Gastroesophageal sphincter (tissue), 4 donors: Measurements from ENCODE around the gene GIPC3. TPM values are rescaled to one million over a fixed set of nuclear protein-coding genes. Genes with fewer than 3 reads are reported as not detected.
"Not testable (repeated sequence)": the region's sequence is repeated elsewhere in the genome, so short reads cannot be mapped to it uniquely, and the experiment has no call there.

ENCODE experiments used
- ATAC-seq: fragments of 150-250 bp; one replicate; pipeline ENCODE4 v1.9.1; 2016; ENCODE audit warnings: mild to moderate bottlenecking, moderate library complexity
- H3K27ac ChIP-seq, 4 donors: fragments of 200-600 bp; sonication (generic) in 3 of 4; 1 replicate in 3 of 4; 2 replicates in 1 of 4; pipeline ENCODE4 v1.5.1; 2016 to 2019
- H3K27me3 ChIP-seq: fragments of 200-600 bp; sonication (generic); one replicate; pipeline ENCODE4 v1.5.1; 2019
- H3K36me3 ChIP-seq, 2 donors: fragments of 200-600 bp; sonication (generic); one replicate each; pipeline ENCODE4 v1.5.1; 2019; ENCODE audit warnings: control low read depth in 1 of 2
- H3K4me1 ChIP-seq, 3 donors: fragments of 200-600 bp; sonication (generic); 1 replicate in 2 of 3; 2 replicates in 1 of 3; pipeline ENCODE4 v1.5.1; 2016 to 2019; ENCODE audit warnings: control low read depth in 2 of 3
- H3K4me3 ChIP-seq, 2 donors: fragments of 200-600 bp; sonication (generic); one replicate each; pipeline ENCODE4 v1.5.1; 2019; ENCODE audit warnings: mild to moderate bottlenecking in 1 of 2, moderate library complexity in 1 of 2
- H3K9me3 ChIP-seq, 3 donors: fragments of 200-600 bp; sonication (generic); one replicate each; pipeline ENCODE4 v1.5.1; 2017 to 2019; ENCODE audit warnings: control low read depth in 2 of 3
- CTCF ChIP-seq, 4 experiments: fragments of 200-600 bp in 2 of 4; fragments of 450-650 bp in 2 of 4; sonication (generic) in 1 of 4; IDR thresholded peaks; one replicate each; pipeline ENCODE4 v1.5.1; 2017 to 2019; ENCODE audit warnings: antibody characterized with exemption in 4 of 4, mild to moderate bottlenecking in 2 of 4, moderate library complexity in 2 of 4
- EP300 ChIP-seq: sonication (generic); formaldehyde crosslinking; IDR thresholded peaks from one replicate; pipeline ENCODE4 v1.6.1; 2017; ENCODE audit warnings: antibody characterized with exemption, mild to moderate bottlenecking
- POLR2A ChIP-seq, 2 donors: fragments of 450-650 bp; IDR thresholded peaks; one replicate each; pipeline ENCODE4 v1.6.1; 2017; ENCODE audit warnings: antibody characterized with exemption in 2 of 2, mild to moderate bottlenecking in 2 of 2, moderate library complexity in 1 of 2
- POLR2AphosphoS5 ChIP-seq: sonication (generic); formaldehyde crosslinking; IDR thresholded peaks from one replicate; pipeline ENCODE4 v1.6.1; 2017; ENCODE audit warnings: antibody characterized with exemption
- WGBS, 2 donors: methylation state at CpG; one replicate each; pipeline ENCODE4 v1.1.5; 2018; ENCODE audit warnings: low coverage in 1 of 2; 5-methylcytosine and 5-hydroxymethylcytosine counted together
- total RNA-seq, 4 donors: library from RNA; depleted of rRNA; stranded (reverse); fragments of >200 nt; gene quantifications; one replicate each; pipeline ENCODE4 v1.1.0, GENCODE V29; 2016

The GIPC3 gene
- total RNA-seq, 4 donors from 2014 or later: 0.94 to 16.8 (median 2.1) TPM

DNA sequence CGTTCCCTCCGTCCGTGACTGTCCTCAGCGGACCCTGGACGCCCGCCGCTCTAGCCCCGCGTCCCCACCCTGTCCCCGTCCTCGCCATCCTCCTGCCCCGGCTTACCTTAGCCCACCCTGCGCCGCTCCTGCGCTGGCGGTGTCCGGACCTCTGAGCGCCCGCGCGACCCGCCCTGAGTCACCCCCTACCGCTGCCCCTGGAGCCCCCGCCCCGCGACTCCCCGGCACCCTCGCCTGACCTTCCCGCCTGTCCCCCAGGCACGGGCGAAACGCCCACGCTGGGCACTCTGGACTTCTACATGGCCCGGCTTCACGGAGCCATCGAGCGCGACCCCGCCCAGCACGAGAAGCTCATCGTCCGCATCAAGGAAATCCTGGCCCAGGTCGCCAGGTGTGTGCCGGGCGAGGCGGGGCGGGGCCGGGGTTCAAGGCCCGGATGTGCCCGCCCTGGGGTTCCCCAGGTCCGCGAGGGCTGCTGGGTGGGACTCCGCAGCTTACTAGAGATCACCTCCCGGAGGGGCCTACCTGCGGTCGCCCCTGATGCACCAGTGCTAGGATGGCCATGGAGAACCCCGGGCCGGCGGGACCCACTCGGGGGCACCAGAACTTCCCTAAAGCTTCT, 7.4 kb upstream of the GIPC3 start:
- H3K27me3 ChIP-seq: no peaks in the 10 kb centered on the region
- peak overlapping the region in 3 of 4 donors; percentile 80 to 83 (median 83) for H3K27ac ChIP-seq
- H3K36me3 ChIP-seq: peaks cover 0 to 12% of the 10 kb centered on the region in 2 donors
- TF ChIP-seq EP300 (no peak), POLR2AphosphoS5 (no peak), CTCF (IDR thresholded peaks at IDR 0.05) (no peak), POLR2A (IDR thresholded peaks at IDR 0.05) (no peak)
- no peaks in the 10 kb centered on the region for H3K9me3 ChIP-seq
- no CpG with 5 or more reads among the region's 60 CpGs for WGBS, 2 donors
- H3K4me3 ChIP-seq: no peak overlapping the region
- no peak for ATAC-seq
- peaks cover 0 to 62% (median 16%) of the 10 kb centered on the region in 3 donors for H3K4me1 ChIP-seq

DNA sequence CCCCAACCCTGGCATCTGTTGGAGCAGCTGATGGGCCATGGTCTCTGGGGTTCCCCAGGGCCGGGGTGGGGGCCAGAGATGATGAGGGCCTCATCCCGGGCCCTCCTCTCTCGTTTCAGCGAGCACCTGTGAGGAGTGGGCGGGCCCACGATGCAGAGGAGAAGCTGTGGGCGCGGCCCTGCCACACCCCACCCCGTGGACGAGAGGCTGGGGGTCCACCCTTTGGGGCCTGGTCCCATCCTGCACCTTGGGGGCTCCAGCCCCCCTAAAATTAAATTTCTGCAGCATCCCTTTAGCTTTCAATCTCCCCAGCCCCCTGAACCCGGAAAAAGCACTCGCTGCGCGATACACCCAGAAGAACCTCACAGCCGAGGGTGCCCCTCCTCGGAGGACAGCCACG, 6.9 kb upstream of the GIPC3 start:
- Histone ChIP-seq H3K36me3 (peaks cover 0 to 12% of the 10 kb centered on the region in 2 donors), H3K4me3 (no peak overlapping the region), H3K4me1 (peaks cover 0 to 58% (median 14%) of the 10 kb centered on the region in 3 donors), H3K9me3 (no peaks in the 10 kb centered on the region), H3K27me3 (no peaks in the 10 kb centered on the region), H3K27ac (peak overlapping the region in 3 of 4 donors; percentile 80 to 83 (median 83))
- no peak for ATAC-seq
- no peak for TF ChIP-seq POLR2AphosphoS5
- WGBS, 2 donors: no CpG with 5 or more reads among the region's 17 CpGs

- peak; percentile 60 for ATAC-seq
- 18 to 36% methylated on average over 7 to 11 of the region's 11 CpGs for WGBS, 2 donors
- TF ChIP-seq POLR2AphosphoS5: peak; percentile 66
- TF ChIP-seq CTCF (IDR thresholded peaks at IDR 0.05): no peak
Measured at GRCh38 chr19:3580156-3580934, 4.9 kb upstream of the GIPC3 start.

DNA sequence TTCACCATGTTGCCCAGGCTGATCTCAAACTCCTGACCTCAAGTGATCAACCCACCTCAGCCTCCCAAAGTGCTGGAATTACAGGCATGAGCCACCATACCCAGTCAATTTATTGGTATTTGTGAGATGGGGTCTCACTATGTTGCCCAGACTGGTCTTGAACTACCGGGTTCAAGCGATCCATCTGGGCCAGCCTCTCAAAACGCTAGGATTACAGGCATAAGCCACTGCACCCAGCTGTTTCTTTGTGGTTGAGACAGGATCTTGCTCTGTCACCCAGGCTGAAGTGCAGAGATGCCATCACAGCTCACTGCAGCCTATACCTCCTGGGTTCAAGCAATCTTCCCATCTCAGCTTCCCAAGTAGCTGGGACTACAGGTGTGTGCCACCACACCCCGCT, 3.5 kb upstream of the GIPC3 start:
- H3K36me3 ChIP-seq, ATAC-seq, H3K9me3 ChIP-seq, H3K4me3 ChIP-seq: not testable (repeated sequence)
- peaks cover 20% of the 10 kb centered on the region for H3K27me3 ChIP-seq
- peaks cover 0 to 44% (median 10%) of the 10 kb centered on the region in 3 donors for H3K4me1 ChIP-seq
- 80 to 100% methylated on average over 1 of the region's 4 CpGs for WGBS, 2 donors
- peak overlapping the region in 2 of 4 donors; percentile 80 to 83 for H3K27ac ChIP-seq

More at GRCh38 chr19:3580156-3580934, 4.9 kb upstream of the GIPC3 start:
- Histone ChIP-seq H3K4me1 (peaks cover 0 to 44% (median 9%) of the 10 kb centered on the region in 3 donors), H3K27ac (peak overlapping the region in 3 of 4 donors; percentile 70 to 83 (median 80)), H3K27me3 (peaks cover 9% of the 10 kb centered on the region), H3K9me3 (no peaks in the 10 kb centered on the region), H3K4me3 (no peak overlapping the region), H3K36me3 (peaks cover 0 to 8% of the 10 kb centered on the region in 2 donors)

DNA sequence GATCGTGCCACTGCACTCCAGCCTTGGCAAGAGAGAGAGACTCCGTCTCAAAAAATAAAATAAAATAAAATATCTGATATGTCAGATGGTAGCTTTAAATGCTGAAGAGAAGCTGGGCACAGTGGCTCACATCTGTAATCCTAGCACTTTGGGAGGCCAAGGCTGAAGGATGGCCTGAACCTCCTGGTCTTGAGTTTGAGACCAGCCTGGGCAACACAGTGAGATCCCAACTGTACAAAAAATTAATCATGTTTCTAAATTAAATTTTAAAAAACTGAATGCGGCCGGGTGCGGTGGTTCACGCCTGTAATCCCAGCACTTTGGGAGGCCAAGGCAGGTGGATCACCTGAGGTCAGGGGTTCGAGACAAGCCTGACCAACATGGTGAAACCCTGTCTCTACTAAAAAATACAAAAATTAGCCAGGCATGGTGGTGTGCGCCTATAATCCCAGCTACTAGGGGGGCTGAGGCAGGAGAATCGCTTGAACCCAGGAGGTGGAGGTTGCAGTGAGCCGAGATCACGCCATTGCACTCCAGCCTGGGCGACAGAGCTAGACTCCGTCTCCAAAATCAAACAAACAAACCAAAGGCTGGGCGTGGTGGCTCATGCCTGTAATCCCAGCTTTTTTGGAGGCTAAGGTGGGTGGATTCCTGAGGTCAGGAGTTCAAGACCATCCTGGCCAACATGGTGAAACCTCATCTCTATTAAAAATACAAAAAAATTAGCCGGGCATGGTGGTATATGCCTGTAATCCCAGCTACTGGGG, 1.1 kb upstream of the GIPC3 start:
- not testable (repeated sequence) for H3K4me3 ChIP-seq, H3K9me3 ChIP-seq, H3K36me3 ChIP-seq, H3K27ac ChIP-seq, ATAC-seq
- peaks cover 0 to 41% (median 10%) of the 10 kb centered on the region in 3 donors for H3K4me1 ChIP-seq
- 84 to 87% methylated on average over 9 to 15 of the region's 15 CpGs for WGBS, 2 donors
- peaks cover 20% of the 10 kb centered on the region for H3K27me3 ChIP-seq

- TF ChIP-seq EP300: no peak
- TF ChIP-seq CTCF (IDR thresholded peaks at IDR 0.05): peak in 3 of 4 experiments; percentile 42 to 76 (median 65)
- H3K27me3 ChIP-seq: peaks cover 20% of the 10 kb centered on the region
- H3K27ac ChIP-seq: peak overlapping the region in 3 of 4 donors; percentile 66 to 76 (median 74)
- WGBS, 2 donors: 6% methylated on average over 3 of the region's 16 CpGs; no CpG with 5 or more reads in 1 of the 2 donors
- H3K9me3 ChIP-seq: no peaks in the 10 kb centered on the region
- ATAC-seq: no peak
- H3K36me3 ChIP-seq: peaks cover 0 to 4% of the 10 kb centered on the region in 2 donors
- H3K4me3 ChIP-seq: peak overlapping the region; percentile 5 to 50
- H3K4me1 ChIP-seq: peaks cover 0 to 25% (median 10%) of the 10 kb centered on the region in 3 donors
Measured at GRCh38 chr19:3586127-3586626, 899 bp downstream of the GIPC3 start.
